CD4-positive, CD25-positive, alpha-beta regulatory T cell (primary cell): ENCODE measurements around the gene SPATA31E1. TPM values are rescaled to one million over a fixed set of nuclear protein-coding genes. Genes with fewer than 3 reads are reported as not detected.

Experiments
- ATAC-seq, 2 donors: fragments of 150-1000 bp; cut with Tn5 transposase; one replicate each; pipeline ENCODE4 v1.10.0; 2021; ENCODE audit warnings: low read depth in 2 of 2, moderate number of reproducible peaks in 2 of 2, moderate library complexity in 1 of 2
- DNase-seq, 3 donors: peaks; one replicate each; pipeline versions ENCODE4 v3.0.0 to v3.0.0-alpha.2; 2012 to 2022; ENCODE audit warnings: mixed read lengths in 1 of 3
- H3K27ac ChIP-seq: one replicate; pipeline ENCODE4 v1.7.0; 2013; ENCODE audit warnings: mild to moderate bottlenecking, low read length; ENCODE audit not compliant: insufficient read depth, poor library complexity, severe bottlenecking
- H3K27me3 ChIP-seq: one replicate; pipeline ENCODE4 v1.7.0; 2013; ENCODE audit warnings: low read length; ENCODE audit not compliant: control insufficient read depth, insufficient read depth
- H3K36me3 ChIP-seq: one replicate; pipeline ENCODE4 v1.7.0; 2013; ENCODE audit warnings: mild to moderate bottlenecking, low read length, moderate library complexity; ENCODE audit not compliant: control insufficient read depth, insufficient read depth
- H3K4me1 ChIP-seq: 2 replicates; pipeline ENCODE4 v1.7.0; 2013; ENCODE audit warnings: mild to moderate bottlenecking, low read length; ENCODE audit not compliant: insufficient read depth, control insufficient read depth, poor library complexity, severe bottlenecking
- H3K4me3 ChIP-seq: one replicate; pipeline ENCODE4 v1.7.0; 2013; ENCODE audit warnings: low read depth, mild to moderate bottlenecking, low read length, moderate library complexity
- H3K9me3 ChIP-seq, 2 experiments: 1 replicate in 1 of 2; 2 replicates in 1 of 2; pipeline ENCODE4 v1.7.0; 2013; ENCODE audit warnings: low read length in 2 of 2, mild to moderate bottlenecking in 1 of 2, moderate library complexity in 1 of 2; ENCODE audit not compliant: control insufficient read depth in 2 of 2
- H3K27ac Mint-ChIP-seq, 3 donors: one replicate each; pipeline ENCODE4 v1.8.0; 2020 to 2022; ENCODE audit warnings: mild to moderate bottlenecking in 3 of 3, mixed read lengths in 3 of 3, moderate library complexity in 2 of 3
- H3K27me3 Mint-ChIP-seq: one replicate; pipeline ENCODE4 v1.8.0; 2022; ENCODE audit warnings: mild to moderate bottlenecking, mixed read lengths
- H3K36me3 Mint-ChIP-seq: one replicate; pipeline ENCODE4 v1.8.0; 2020; ENCODE audit warnings: mixed read lengths
- H3K4me1 Mint-ChIP-seq, 4 donors: one replicate each; pipeline ENCODE4 v1.8.0; 2020 to 2022; ENCODE audit warnings: mixed read lengths in 4 of 4, mild to moderate bottlenecking in 1 of 4
- H3K4me3 Mint-ChIP-seq, 4 donors: one replicate each; pipeline ENCODE4 v1.8.0; 2020 to 2022; ENCODE audit warnings: mild to moderate bottlenecking in 4 of 4, mixed read lengths in 4 of 4, moderate library complexity in 3 of 4
- H3K9me3 Mint-ChIP-seq, 7 donors: one replicate each; pipeline ENCODE4 v1.8.0; 2020 to 2022; ENCODE audit warnings: mixed read lengths in 7 of 7, mild to moderate bottlenecking in 3 of 7, moderate library complexity in 2 of 7
- polyA plus RNA-seq, 4 donors: library from polyadenylated mRNA; unstranded; fragments of 300-500 nt; fragmentation: Illumina TruSeq; gene quantifications; one replicate each; pipeline ENCODE4 v1.2.3, GENCODE V29; 2021
- total RNA-seq: library from RNA; stranded (reverse); gene quantifications from one replicate; pipeline ENCODE4 v1.2.3, GENCODE V29; 2022

The SPATA31E1 gene
- total and polyA plus RNA-seq, 5 donors from 2014 or later: not detected

DNA sequence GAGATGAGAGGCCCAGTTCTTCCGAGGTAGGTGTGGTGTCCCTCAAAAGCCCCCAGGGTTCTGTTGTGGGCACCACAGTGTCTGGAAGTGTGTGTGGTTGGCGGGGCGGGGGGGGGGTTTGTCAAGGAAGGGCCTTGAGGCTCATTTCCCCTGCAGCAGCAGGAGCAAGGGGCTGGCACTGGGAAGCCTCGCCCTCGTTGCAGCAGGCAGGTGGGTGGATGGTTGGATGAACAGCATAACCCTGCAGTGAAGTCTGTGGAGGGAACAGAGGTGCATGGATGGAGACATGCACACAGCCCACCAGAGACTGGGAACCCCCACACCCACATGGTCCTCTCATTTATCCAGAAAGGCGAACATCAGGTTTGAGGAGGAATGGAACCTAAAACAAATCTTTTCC, 2.0 kb upstream of the SPATA31E1 start:
- no peaks in the 10 kb centered on the region for H3K36me3 Mint-ChIP-seq

DNA sequence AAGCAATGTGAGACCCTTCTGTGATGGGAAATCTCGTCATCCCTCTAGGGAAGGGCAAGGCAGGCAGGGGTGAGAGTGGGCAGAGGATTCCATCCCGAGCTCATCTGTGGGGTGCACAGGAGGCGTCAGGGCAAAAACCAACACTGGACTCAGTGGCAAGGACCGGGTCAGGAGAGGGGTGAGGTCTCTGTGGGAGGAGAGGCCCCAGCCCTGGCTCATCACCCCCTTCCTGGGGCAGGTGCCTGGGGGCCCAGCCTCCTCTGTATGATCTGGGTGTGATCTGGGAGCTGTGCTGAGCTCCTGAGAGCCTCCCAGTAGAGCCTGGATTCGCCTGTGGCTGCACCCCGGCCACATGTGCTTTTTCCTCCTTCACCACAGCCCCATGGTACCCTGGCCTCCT, 597 bp downstream of the SPATA31E1 start:
- H3K4me3 ChIP-seq: no peak overlapping the region
- Mint-ChIP-seq H3K4me3 (no peak overlapping the region), H3K4me1 (peaks cover 0 to 2% (median 0%) of the 10 kb centered on the region in 4 donors)

More for the DNA sequence above, 2.0 kb upstream of the SPATA31E1 start:
- H3K36me3 ChIP-seq: no peaks in the 10 kb centered on the region
- no peaks in the 10 kb centered on the region for H3K9me3 ChIP-seq
- peaks cover 0 to 2% (median 0%) of the 10 kb centered on the region in 4 donors for H3K4me1 Mint-ChIP-seq
- no peak overlapping the region for H3K4me3 Mint-ChIP-seq
- H3K27ac Mint-ChIP-seq: no peak overlapping the region
- no peak overlapping the region for H3K27ac ChIP-seq
- no peak for DNase-seq
- no peak for ATAC-seq
- peaks cover 5% of the 10 kb centered on the region for H3K27me3 Mint-ChIP-seq
- no peaks in the 10 kb centered on the region for H3K27me3 ChIP-seq
- H3K9me3 Mint-ChIP-seq: peaks cover 0 to 3% (median 0%) of the 10 kb centered on the region in 7 donors
- H3K4me3 ChIP-seq: no peak overlapping the region
- no peaks in the 10 kb centered on the region for H3K4me1 ChIP-seq

DNA sequence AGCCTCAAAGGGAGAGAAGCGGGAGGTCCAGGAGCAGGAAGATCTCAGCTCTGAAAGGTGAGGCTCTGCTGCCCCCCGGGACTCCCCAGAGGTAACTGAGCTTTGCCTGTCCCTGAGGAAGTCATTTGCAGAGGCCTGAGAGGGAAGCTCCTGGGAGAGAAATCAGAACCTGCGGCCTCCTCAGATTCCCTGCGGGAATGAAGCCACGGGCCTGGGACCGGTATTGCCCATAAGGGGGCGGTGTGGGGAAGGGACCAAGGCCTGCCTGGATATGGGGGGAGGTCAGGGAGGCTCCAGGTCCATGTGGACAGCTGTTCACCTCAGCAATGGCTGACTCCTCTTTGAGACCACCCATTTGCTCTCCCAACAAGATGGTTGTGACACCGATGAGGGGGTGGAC, 1.3 kb downstream of the SPATA31E1 start:
- Histone ChIP-seq H3K4me1 (no peaks in the 10 kb centered on the region), H3K27ac (no peak overlapping the region), H3K27me3 (no peaks in the 10 kb centered on the region), H3K4me3 (no peak overlapping the region), H3K36me3 (no peaks in the 10 kb centered on the region), H3K9me3 (no peaks in the 10 kb centered on the region)
- no peak overlapping the region for H3K4me3 Mint-ChIP-seq
- DNase-seq (no peak), ATAC-seq (no peak)
- H3K36me3 Mint-ChIP-seq: no peaks in the 10 kb centered on the region
- no peaks in the 10 kb centered on the region for H3K4me1 Mint-ChIP-seq
- no peak overlapping the region for H3K27ac Mint-ChIP-seq
- peaks cover 0 to 2% (median 0%) of the 10 kb centered on the region in 7 donors for H3K9me3 Mint-ChIP-seq
- H3K27me3 Mint-ChIP-seq: no peaks in the 10 kb centered on the region

More for the DNA sequence above, 597 bp downstream of the SPATA31E1 start:
- no peaks in the 10 kb centered on the region for H3K36me3 Mint-ChIP-seq
- Histone ChIP-seq H3K27ac (no peak overlapping the region), H3K27me3 (no peaks in the 10 kb centered on the region), H3K4me1 (no peaks in the 10 kb centered on the region), H3K36me3 (no peaks in the 10 kb centered on the region), H3K9me3 (no peaks in the 10 kb centered on the region)
- H3K27ac Mint-ChIP-seq: no peak overlapping the region
- ATAC-seq (no peak), DNase-seq (no peak)
- H3K27me3 Mint-ChIP-seq: no peaks in the 10 kb centered on the region
- peaks cover 0 to 2% (median 0%) of the 10 kb centered on the region in 7 donors for H3K9me3 Mint-ChIP-seq

DNA sequence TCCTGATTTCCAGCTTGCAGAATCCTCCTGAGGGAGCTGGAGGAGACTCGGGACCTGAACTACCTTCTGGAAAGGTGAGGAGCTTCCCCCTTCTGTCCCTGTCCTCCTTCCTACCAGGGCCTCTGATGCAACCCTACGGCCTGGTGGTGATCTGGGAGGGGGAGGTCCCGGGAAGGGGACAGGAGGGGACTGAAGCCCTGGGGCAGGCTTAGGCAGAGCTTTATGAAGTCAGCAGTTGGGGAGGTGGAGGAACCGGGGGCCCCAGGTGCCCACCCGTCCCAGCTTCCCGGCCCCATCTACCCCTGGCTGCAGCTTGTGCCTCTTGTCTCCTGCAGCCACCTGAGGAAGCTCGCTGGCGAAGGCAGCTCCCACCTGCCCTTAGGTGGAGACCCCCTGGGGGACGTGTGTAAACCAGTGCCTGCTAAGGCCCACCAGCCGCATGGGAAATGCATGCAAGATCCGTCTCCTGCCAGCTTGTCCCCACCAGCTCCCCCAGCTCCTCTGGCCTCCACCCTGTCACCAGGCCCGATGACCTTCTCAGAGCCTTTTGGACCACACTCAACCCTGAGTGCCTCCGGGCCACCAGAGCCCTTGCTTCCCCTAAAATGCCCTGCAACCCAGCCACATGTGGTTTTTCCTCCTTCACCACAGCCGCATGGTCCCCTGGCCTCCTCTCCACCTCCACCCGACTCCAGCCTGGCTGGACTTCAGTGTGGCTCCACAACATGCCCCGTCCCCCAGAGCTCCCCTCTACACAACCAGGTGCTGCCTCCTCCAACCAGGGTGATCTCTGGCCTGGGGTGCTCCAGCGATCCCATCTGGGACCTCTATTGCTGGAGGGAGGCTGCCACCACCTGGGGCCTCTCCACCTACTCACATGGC, 2.1 kb downstream of the SPATA31E1 start:
- ATAC-seq (no peak), DNase-seq (no peak)
- Mint-ChIP-seq H3K9me3 (peaks cover 0 to 2% (median 0%) of the 10 kb centered on the region in 7 donors), H3K4me3 (no peak overlapping the region), H3K27me3 (no peaks in the 10 kb centered on the region), H3K4me1 (no peaks in the 10 kb centered on the region), H3K36me3 (no peaks in the 10 kb centered on the region), H3K27ac (no peak overlapping the region)
- H3K9me3 ChIP-seq: no peaks in the 10 kb centered on the region
- no peaks in the 10 kb centered on the region for H3K4me1 ChIP-seq
- H3K27me3 ChIP-seq: no peaks in the 10 kb centered on the region
- no peaks in the 10 kb centered on the region for H3K36me3 ChIP-seq
- H3K27ac ChIP-seq: no peak overlapping the region
- no peak overlapping the region for H3K4me3 ChIP-seq

DNA sequence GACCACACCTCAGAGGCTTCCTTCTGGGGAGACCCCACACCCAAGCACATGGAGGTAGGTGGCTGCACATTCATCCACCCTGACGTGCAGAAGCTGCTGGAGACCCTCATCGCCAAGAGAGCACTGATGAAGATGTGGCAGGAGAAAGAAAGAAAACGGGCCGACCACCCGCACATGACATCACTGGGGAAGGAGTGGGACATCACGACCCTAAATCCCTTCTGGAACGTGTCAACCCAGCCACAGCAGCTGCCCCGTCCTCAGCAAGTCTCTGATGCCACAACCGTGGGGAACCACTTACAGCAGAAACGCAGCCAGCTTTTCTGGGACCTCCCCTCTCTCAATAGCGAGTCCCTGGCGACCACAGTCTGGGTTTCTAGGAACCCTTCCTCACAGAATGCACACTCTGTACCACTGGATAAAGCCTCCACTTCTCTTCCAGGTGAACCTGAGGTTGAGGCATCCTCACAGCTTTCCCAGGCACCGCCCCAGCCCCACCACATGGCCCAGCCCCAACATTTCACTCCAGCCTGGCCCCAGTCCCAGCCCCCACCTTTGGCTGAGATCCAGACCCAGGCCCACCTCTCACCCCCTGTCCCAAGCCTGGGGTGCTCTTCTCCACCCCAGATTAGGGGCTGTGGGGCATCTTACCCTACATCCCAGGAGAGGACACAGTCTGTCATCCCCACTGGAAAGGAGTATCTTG, 3.0 kb downstream of the SPATA31E1 start:
- no peaks in the 10 kb centered on the region for H3K27me3 ChIP-seq
- Mint-ChIP-seq H3K27me3 (peaks cover 2% of the 10 kb centered on the region), H3K9me3 (peaks cover 0 to 2% (median 0%) of the 10 kb centered on the region in 7 donors), H3K36me3 (no peaks in the 10 kb centered on the region), H3K4me1 (no peaks in the 10 kb centered on the region), H3K27ac (no peak overlapping the region), H3K4me3 (no peak overlapping the region)
- DNase-seq (no peak), ATAC-seq (no peak)
- no peak overlapping the region for H3K27ac ChIP-seq
- no peaks in the 10 kb centered on the region for H3K36me3 ChIP-seq
- no peaks in the 10 kb centered on the region for H3K9me3 ChIP-seq
- no peak overlapping the region for H3K4me3 ChIP-seq
- H3K4me1 ChIP-seq: no peaks in the 10 kb centered on the region

DNA sequence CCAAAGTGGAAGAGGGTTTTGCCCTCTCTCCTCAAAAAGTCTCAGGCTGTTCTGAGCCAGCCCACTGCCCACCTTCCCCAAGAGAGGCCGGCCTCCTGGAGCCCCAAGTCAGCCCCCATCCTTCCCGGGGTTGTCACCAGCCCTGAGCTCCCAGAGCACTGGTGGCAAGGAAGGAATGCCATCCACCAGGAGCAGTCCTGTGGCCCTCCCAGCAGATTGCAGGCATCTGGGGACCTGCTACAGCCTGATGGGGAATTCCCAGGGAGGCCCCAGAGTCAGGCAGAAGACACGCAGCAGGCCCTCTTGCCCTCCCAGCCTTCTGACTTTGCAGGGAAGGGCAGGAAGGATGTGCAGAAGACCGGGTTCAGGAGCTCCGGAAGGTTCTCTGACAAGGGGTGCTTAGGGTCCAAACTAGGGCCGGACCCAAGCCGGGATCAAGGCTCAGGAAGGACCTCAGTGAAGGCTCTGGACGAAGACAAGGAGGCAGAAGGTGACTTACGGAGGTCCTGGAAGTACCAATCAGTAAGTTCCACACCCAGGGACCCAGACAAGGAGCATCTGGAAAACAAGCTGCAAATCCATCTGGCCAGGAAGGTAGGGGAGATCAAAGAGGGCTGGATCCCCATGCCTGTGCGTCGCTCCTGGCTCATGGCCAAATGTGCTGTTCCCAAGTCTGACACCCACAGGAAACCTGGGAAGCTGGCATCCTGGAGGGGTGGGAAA, 3.7 kb downstream of the SPATA31E1 start:
- H3K27me3 Mint-ChIP-seq: peaks cover 4% of the 10 kb centered on the region
- H3K4me1 Mint-ChIP-seq: no peaks in the 10 kb centered on the region
- Histone ChIP-seq H3K27me3 (no peaks in the 10 kb centered on the region), H3K4me1 (no peaks in the 10 kb centered on the region), H3K36me3 (no peaks in the 10 kb centered on the region), H3K4me3 (no peak overlapping the region), H3K9me3 (no peaks in the 10 kb centered on the region), H3K27ac (no peak overlapping the region)
- H3K9me3 Mint-ChIP-seq: peaks cover 0 to 2% (median 0%) of the 10 kb centered on the region in 7 donors
- H3K27ac Mint-ChIP-seq: no peak overlapping the region
- H3K36me3 Mint-ChIP-seq: no peaks in the 10 kb centered on the region
- no peak overlapping the region for H3K4me3 Mint-ChIP-seq
- ATAC-seq: no peak
- DNase-seq: no peak

DNA sequence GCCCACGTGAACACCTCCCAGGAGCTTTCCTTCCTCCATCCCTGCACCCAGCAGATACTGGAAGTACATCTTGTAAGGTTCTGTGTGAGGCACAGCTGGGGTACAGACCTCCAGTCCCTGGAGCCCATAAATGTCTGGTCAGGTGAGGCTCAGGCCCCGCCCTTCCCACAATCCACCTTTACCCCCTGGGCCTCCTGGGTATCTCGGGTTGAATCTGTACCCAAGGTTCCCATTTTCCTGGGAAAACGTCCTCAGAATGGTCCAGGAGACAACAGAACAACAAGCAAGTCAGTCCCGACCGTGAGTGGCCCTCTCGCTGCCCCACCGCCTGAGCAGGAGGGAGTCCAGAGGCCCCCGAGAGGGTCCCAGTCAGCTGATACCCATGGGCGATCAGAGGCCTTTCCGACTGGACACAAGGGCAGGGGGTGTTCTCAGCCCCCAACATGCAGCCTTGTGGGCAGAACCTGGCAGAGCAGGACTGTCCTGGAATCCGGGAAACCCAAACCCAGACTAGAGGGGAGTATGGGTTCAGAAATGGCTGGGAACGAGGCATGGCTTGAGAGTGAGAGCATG, 4.3 kb downstream of the SPATA31E1 start:
- Histone ChIP-seq H3K36me3 (no peaks in the 10 kb centered on the region), H3K4me1 (no peaks in the 10 kb centered on the region), H3K27ac (no peak overlapping the region), H3K4me3 (no peak overlapping the region), H3K9me3 (no peaks in the 10 kb centered on the region), H3K27me3 (no peaks in the 10 kb centered on the region)
- no peak for ATAC-seq
- Mint-ChIP-seq H3K27ac (no peak overlapping the region), H3K9me3 (peaks cover 0 to 2% (median 0%) of the 10 kb centered on the region in 7 donors), H3K4me3 (no peak overlapping the region), H3K27me3 (peaks cover 4% of the 10 kb centered on the region), H3K4me1 (no peaks in the 10 kb centered on the region), H3K36me3 (no peaks in the 10 kb centered on the region)
- DNase-seq: no peak
